ENCODE results near the gene PRR18. TPM values are rescaled to one million over a fixed set of nuclear protein-coding genes. Genes with fewer than 3 reads are reported as not detected.

PRR18 gene
- total RNA-seq, 1 experiment from 2014 or later: 0.07 TPM

- Histone ChIP-seq H3K27me3 (ENCODE audit: control insufficient read depth, insufficient read depth, low read length) (no peaks in the 10 kb centered on the region), H3K4me3 (ENCODE audit: insufficient read depth, low read depth, low read length) (peak within 1 kb of the TSS; percentile 97), H3K36me3 (replicated peaks; ENCODE audit: control insufficient read depth, insufficient read depth, low read length) (peaks cover 5% of the 10 kb centered on the region)
- DNase-seq: peak; percentile 94
These were observed 34.4 kb upstream of the PRR18 start, which contains the start of gene SFT2D1 for GRCh38 chr6:166342349-166343149. Gene SFT2D1, minus strand, starts transcription at chr6:166342545. Its CDS starts 64 bp downstream, at chr6:166342481.

- Histone ChIP-seq H3K27me3 (ENCODE audit: control insufficient read depth, insufficient read depth, low read length) (no peaks in the 10 kb centered on the region), H3K4me3 (ENCODE audit: insufficient read depth, low read depth, low read length) (peak overlapping the region; percentile 97), H3K36me3 (replicated peaks; ENCODE audit: control insufficient read depth, insufficient read depth, low read length) (peaks cover 10% of the 10 kb centered on the region)
- no peak for DNase-seq
These were observed 33.8 kb upstream of the PRR18 start for GRCh38 chr6:166341977-166342348.

GRCh38 chr6:166341464-166341863 is 33.3 kb upstream of the PRR18 start:
- Histone ChIP-seq H3K36me3 (replicated peaks; ENCODE audit: control insufficient read depth, insufficient read depth, low read length) (peaks cover 12% of the 10 kb centered on the region), H3K4me3 (ENCODE audit: insufficient read depth, low read depth, low read length) (peak overlapping the region; percentile 97), H3K27me3 (ENCODE audit: control insufficient read depth, insufficient read depth, low read length) (no peaks in the 10 kb centered on the region)
- DNase-seq: no peak

GRCh38 chr6:166338854-166339253 is 30.7 kb upstream of the PRR18 start:
- Histone ChIP-seq H3K27me3 (ENCODE audit: control insufficient read depth, insufficient read depth, low read length) (no peaks in the 10 kb centered on the region), H3K4me3 (ENCODE audit: insufficient read depth, low read depth, low read length) (no peak overlapping the region), H3K36me3 (replicated peaks; ENCODE audit: control insufficient read depth, insufficient read depth, low read length) (peaks cover 13% of the 10 kb centered on the region)
- no peak for DNase-seq

GRCh38 chr6:166336847-166337246 is 28.7 kb upstream of the PRR18 start:
- no peak overlapping the region for H3K4me3 ChIP-seq (ENCODE audit: insufficient read depth, low read depth, low read length)
- DNase-seq: no peak
- H3K36me3 ChIP-seq (replicated peaks; ENCODE audit: control insufficient read depth, insufficient read depth, low read length): peaks cover 13% of the 10 kb centered on the region
- no peaks in the 10 kb centered on the region for H3K27me3 ChIP-seq (ENCODE audit: control insufficient read depth, insufficient read depth, low read length)

- H3K36me3 ChIP-seq (replicated peaks; ENCODE audit: control insufficient read depth, insufficient read depth, low read length): peaks cover 11% of the 10 kb centered on the region
- no peak overlapping the region for H3K4me3 ChIP-seq (ENCODE audit: insufficient read depth, low read depth, low read length)
- no peak for DNase-seq
- H3K27me3 ChIP-seq (ENCODE audit: control insufficient read depth, insufficient read depth, low read length): no peaks in the 10 kb centered on the region
These were observed 27.4 kb upstream of the PRR18 start for GRCh38 chr6:166335378-166336302.

- no peak for DNase-seq
- Histone ChIP-seq H3K4me3 (ENCODE audit: insufficient read depth, low read depth, low read length) (no peak overlapping the region), H3K36me3 (replicated peaks; ENCODE audit: control insufficient read depth, insufficient read depth, low read length) (peaks cover 11% of the 10 kb centered on the region), H3K27me3 (ENCODE audit: control insufficient read depth, insufficient read depth, low read length) (no peaks in the 10 kb centered on the region)
These were observed 26.7 kb upstream of the PRR18 start for GRCh38 chr6:166334878-166335277.

- Histone ChIP-seq H3K4me3 (ENCODE audit: insufficient read depth, low read depth, low read length) (no peak overlapping the region), H3K36me3 (replicated peaks; ENCODE audit: control insufficient read depth, insufficient read depth, low read length) (peaks cover 11% of the 10 kb centered on the region), H3K27me3 (ENCODE audit: control insufficient read depth, insufficient read depth, low read length) (no peaks in the 10 kb centered on the region)
- no peak for DNase-seq
These were observed 25.2 kb upstream of the PRR18 start for GRCh38 chr6:166333172-166333995.

GRCh38 chr6:166331503-166332415 is 23.6 kb upstream of the PRR18 start:
- Histone ChIP-seq H3K27me3 (ENCODE audit: control insufficient read depth, insufficient read depth, low read length) (no peaks in the 10 kb centered on the region), H3K36me3 (replicated peaks; ENCODE audit: control insufficient read depth, insufficient read depth, low read length) (peaks cover 4% of the 10 kb centered on the region)
- no peak for DNase-seq

GRCh38 chr6:166330612-166331011 is 22.4 kb upstream of the PRR18 start:
- Histone ChIP-seq H3K4me3 (ENCODE audit: insufficient read depth, low read depth, low read length) (no peak overlapping the region), H3K36me3 (replicated peaks; ENCODE audit: control insufficient read depth, insufficient read depth, low read length) (peaks cover 8% of the 10 kb centered on the region), H3K27me3 (ENCODE audit: control insufficient read depth, insufficient read depth, low read length) (no peaks in the 10 kb centered on the region)
- peak; percentile 95 for DNase-seq

More at GRCh38 chr6:166331503-166332415, 23.6 kb upstream of the PRR18 start:
- no peak overlapping the region for H3K4me3 ChIP-seq (ENCODE audit: insufficient read depth, low read depth, low read length)

GRCh38 chr6:166325383-166326042 is 17.3 kb upstream of the PRR18 start:
- peaks cover 25% of the 10 kb centered on the region for H3K36me3 ChIP-seq (replicated peaks; ENCODE audit: control insufficient read depth, insufficient read depth, low read length)
- H3K4me3 ChIP-seq (ENCODE audit: insufficient read depth, low read depth, low read length): no peak overlapping the region
- DNase-seq: no peak

GRCh38 chr6:166323395-166323794 is 15.2 kb upstream of the PRR18 start:
- DNase-seq: no peak
- H3K4me3 ChIP-seq (ENCODE audit: insufficient read depth, low read depth, low read length): no peak overlapping the region
- no peaks in the 10 kb centered on the region for H3K27me3 ChIP-seq (ENCODE audit: control insufficient read depth, insufficient read depth, low read length)
- peaks cover 25% of the 10 kb centered on the region for H3K36me3 ChIP-seq (replicated peaks; ENCODE audit: control insufficient read depth, insufficient read depth, low read length)

More at GRCh38 chr6:166325383-166326042, 17.3 kb upstream of the PRR18 start:
- no peaks in the 10 kb centered on the region for H3K27me3 ChIP-seq (ENCODE audit: control insufficient read depth, insufficient read depth, low read length)
